NB4 (cell line): ENCODE measurements around the gene CCDC110.

Experiments
- DNase-seq: peaks from one replicate; pipeline ENCODE4 v3.0.0; 2010; ENCODE audit warnings: low read depth
- H3K4me3 ChIP-seq: one replicate; pipeline ENCODE4 v1.5.1; 2011; ENCODE audit warnings: mild to moderate bottlenecking, low read depth, low read length, moderate library complexity
- CTCF ChIP-seq: IDR thresholded peaks from one replicate; pipeline ENCODE4 v1.5.1; 2012; ENCODE audit warnings: low read depth, low read length
- MAX ChIP-seq: IDR thresholded peaks from 2 replicates; pipeline ENCODE4 v1.6.1; 2011; ENCODE audit warnings: low read depth, low read length
- MYC ChIP-seq: IDR thresholded peaks from 2 replicates; pipeline ENCODE4 v1.6.1; 2011; ENCODE audit warnings: low read depth, low read length
- POLR2A ChIP-seq: IDR thresholded peaks from 2 replicates; pipeline ENCODE4 v1.6.1; 2011; ENCODE audit warnings: mild to moderate bottlenecking; ENCODE audit not compliant: insufficient read length; ENCODE audit errors: extremely low read depth

The CCDC110 gene

GRCh38 chr4:185396724-185397385 lies 74.7 kb downstream of the CCDC110 start, which contains the start of gene ANKRD37:
Gene ANKRD37 (plus strand): TSS chr4:185396841. CDS start chr4:185396924, 83 bp downstream.
- DNase-seq, result no peak
- no peak for TF ChIP-seq MAX

GRCh38 chr4:185395956-185396723 lies 75.4 kb downstream of the CCDC110 start:
- DNase-seq, result peak; percentile 95
- peak overlapping the region; percentile 88 for H3K4me3 ChIP-seq
- peak; percentile 33 for TF ChIP-seq POLR2A
- TF ChIP-seq MYC, result peak; percentile 54
- no peak for TF ChIP-seq CTCF
- peak; percentile 92 for TF ChIP-seq MAX

More at GRCh38 chr4:185396724-185397385, 74.7 kb downstream of the CCDC110 start, which contains the start of gene ANKRD37:
- peak within 1 kb of the TSS; percentile 88 for H3K4me3 ChIP-seq

- peak; percentile 21 for DNase-seq
- TF ChIP-seq MYC (no peak), MAX (peak; percentile 64), POLR2A (no peak), CTCF (no peak)
- H3K4me3 ChIP-seq, result peak within 1 kb of the TSS; percentile 88
These were observed 76.1 kb downstream of the CCDC110 start, which contains the start of gene LRP2BP for GRCh38 chr4:185395238-185395955. Gene LRP2BP (minus strand): TSS chr4:185395924. CDS start chr4:185378186, 17,738 bp downstream.
